HepG2 (cell line): Measurements from ENCODE around the gene SNAP25.

ENCODE experiments used
- EHMT2 ChIP-seq: fragments of 200-600 bp; sonication (generic); IDR thresholded peaks from 2 replicates; pipeline ENCODE4 v1.7.0; 2017; ENCODE audit warnings: antibody characterized with exemption, low read depth, low read length, borderline replicate concordance
- EZH2 ChIP-seq: conservative IDR thresholded peaks from 2 replicates; pipeline ENCODE4 v1.6.1; 2012; ENCODE audit warnings: mild to moderate bottlenecking, low read depth, low read length, moderate library complexity
- FOXM1 ChIP-seq: sonication (generic); formaldehyde crosslinking; IDR thresholded peaks from 2 replicates; pipeline ENCODE4 v1.5.0; 2020; ENCODE audit warnings: missing genetic modification reagents
- PHB2 ChIP-seq: fragments of 450-650 bp; IDR thresholded peaks from 2 replicates; pipeline ENCODE4 v1.6.1; 2018; ENCODE audit not compliant: partially characterized antibody
- TCF7L2 ChIP-seq: IDR thresholded peaks from 2 replicates; pipeline ENCODE4 v1.6.1; 2011; ENCODE audit warnings: mild to moderate bottlenecking, low read depth, low read length, moderate library complexity
- ZNF543 ChIP-seq: sonication (generic); formaldehyde crosslinking; IDR thresholded peaks from 2 replicates; pipeline ENCODE4 v1.4.0; 2020; ENCODE audit warnings: mild to moderate bottlenecking, missing genetic modification reagents
- ZNF549 ChIP-seq: sonication (generic); formaldehyde crosslinking; IDR thresholded peaks from 2 replicates; pipeline ENCODE4 v1.5.0; 2020; ENCODE audit warnings: missing genetic modification reagents
- ZNF577 ChIP-seq: sonication (generic); formaldehyde crosslinking; IDR thresholded peaks from 2 replicates; pipeline ENCODE4 v1.4.0; 2020; ENCODE audit warnings: mild to moderate bottlenecking, low read depth, missing genetic modification reagents, borderline replicate concordance
- TF ChIP-seq, protein P1 (sequence below): sonication (generic); formaldehyde crosslinking; IDR thresholded peaks from 2 replicates; pipeline ENCODE4 v1.5.1; 2020; ENCODE audit warnings: mild to moderate bottlenecking, missing genetic modification reagents, moderate library complexity
- TF ChIP-seq, protein P2 (sequence below): sonication (generic); formaldehyde crosslinking; IDR thresholded peaks from 2 replicates; pipeline ENCODE4 v1.9.0; 2021; ENCODE audit warnings: mild to moderate bottlenecking, missing genetic modification reagents

DNA sequence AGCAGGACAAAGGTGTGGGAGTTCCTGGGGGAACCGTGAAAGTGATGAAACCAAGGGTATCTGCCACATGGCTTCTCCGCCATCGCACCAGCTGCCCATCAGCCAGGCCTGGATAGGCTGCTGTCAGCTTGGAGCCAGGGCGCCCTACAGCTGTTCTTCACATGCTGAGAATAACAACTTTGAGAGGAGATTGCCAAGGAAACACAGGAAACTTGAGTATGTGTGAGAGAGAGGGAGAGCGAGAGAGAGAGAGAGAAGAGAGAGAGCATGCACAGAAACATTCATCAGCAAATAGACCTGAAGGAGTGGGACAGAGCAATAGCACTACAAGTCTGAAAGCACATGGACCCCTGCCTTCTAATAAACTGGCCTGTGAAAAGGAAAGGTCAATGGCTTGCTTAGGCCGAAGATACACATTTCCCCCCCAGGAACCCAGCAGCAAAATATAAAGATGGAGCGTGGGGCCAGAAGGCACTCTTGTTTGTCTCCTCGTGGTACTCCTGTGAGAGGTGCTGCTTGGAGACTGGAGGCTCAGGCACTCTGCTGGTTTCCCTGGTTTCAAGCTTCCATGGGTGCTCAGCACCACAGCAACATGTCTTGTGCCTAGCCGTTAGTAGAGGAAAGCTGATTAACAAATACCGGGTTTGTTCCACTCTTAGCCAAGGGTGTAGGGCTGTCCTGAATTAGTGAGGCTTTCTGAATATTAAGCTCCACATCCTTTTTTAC is 53.0 kb downstream of the SNAP25 start:
- no peak for TF ChIP-seq ZNF577 (CRISPR knock-in tag)
- TF ChIP-seq, protein P1, sequence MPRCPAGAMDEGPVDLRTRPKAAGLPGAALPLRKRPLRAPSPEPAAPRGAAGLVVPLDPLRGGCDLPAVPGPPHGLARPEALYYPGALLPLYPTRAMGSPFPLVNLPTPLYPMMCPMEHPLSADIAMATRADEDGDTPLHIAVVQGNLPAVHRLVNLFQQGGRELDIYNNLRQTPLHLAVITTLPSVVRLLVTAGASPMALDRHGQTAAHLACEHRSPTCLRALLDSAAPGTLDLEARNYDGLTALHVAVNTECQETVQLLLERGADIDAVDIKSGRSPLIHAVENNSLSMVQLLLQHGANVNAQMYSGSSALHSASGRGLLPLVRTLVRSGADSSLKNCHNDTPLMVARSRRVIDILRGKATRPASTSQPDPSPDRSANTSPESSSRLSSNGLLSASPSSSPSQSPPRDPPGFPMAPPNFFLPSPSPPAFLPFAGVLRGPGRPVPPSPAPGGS (CRISPR knock-in tag) = no peak
- TF ChIP-seq ZNF543 (CRISPR knock-in tag) = no peak
- TF ChIP-seq EZH2 = no peak
- TF ChIP-seq FOXM1 = no peak
- TF ChIP-seq PHB2 = no peak
- no peak for TF ChIP-seq ZNF549 (CRISPR knock-in tag)
- TF ChIP-seq EHMT2 = no peak
- TF ChIP-seq, protein P2, sequence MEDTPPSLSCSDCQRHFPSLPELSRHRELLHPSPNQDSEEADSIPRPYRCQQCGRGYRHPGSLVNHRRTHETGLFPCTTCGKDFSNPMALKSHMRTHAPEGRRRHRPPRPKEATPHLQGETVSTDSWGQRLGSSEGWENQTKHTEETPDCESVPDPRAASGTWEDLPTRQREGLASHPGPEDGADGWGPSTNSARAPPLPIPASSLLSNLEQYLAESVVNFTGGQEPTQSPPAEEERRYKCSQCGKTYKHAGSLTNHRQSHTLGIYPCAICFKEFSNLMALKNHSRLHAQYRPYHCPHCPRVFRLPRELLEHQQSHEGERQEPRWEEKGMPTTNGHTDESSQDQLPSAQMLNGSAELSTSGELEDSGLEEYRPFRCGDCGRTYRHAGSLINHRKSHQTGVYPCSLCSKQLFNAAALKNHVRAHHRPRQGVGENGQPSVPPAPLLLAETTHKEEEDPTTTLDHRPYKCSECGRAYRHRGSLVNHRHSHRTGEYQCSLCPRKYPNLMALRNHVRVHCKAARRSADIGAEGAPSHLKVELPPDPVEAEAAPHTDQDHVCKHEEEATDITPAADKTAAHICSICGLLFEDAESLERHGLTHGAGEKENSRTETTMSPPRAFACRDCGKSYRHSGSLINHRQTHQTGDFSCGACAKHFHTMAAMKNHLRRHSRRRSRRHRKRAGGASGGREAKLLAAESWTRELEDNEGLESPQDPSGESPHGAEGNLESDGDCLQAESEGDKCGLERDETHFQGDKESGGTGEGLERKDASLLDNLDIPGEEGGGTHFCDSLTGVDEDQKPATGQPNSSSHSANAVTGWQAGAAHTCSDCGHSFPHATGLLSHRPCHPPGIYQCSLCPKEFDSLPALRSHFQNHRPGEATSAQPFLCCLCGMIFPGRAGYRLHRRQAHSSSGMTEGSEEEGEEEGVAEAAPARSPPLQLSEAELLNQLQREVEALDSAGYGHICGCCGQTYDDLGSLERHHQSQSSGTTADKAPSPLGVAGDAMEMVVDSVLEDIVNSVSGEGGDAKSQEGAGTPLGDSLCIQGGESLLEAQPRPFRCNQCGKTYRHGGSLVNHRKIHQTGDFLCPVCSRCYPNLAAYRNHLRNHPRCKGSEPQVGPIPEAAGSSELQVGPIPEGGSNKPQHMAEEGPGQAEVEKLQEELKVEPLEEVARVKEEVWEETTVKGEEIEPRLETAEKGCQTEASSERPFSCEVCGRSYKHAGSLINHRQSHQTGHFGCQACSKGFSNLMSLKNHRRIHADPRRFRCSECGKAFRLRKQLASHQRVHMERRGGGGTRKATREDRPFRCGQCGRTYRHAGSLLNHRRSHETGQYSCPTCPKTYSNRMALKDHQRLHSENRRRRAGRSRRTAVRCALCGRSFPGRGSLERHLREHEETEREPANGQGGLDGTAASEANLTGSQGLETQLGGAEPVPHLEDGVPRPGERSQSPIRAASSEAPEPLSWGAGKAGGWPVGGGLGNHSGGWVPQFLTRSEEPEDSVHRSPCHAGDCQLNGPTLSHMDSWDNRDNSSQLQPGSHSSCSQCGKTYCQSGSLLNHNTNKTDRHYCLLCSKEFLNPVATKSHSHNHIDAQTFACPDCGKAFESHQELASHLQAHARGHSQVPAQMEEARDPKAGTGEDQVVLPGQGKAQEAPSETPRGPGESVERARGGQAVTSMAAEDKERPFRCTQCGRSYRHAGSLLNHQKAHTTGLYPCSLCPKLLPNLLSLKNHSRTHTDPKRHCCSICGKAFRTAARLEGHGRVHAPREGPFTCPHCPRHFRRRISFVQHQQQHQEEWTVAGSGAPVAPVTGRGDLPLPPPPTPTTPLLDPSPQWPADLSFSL (CRISPR knock-in tag) = no peak
- TF ChIP-seq TCF7L2 = no peak
